HG02759 (cell line): ENCODE results near the gene TIMP3.

Experiments used
- ATAC-seq: cut with Tn5 transposase; IDR thresholded peaks from one replicate; pipeline ENCODE4 v1.9.1; 2021; ENCODE audit warnings: mild to moderate bottlenecking, moderate library complexity; ENCODE audit not compliant: unreplicated experiment

TIMP3 gene

GRCh38 chr22:32805361-32805881, 3.9 kb downstream of the TIMP3 start:
- ATAC-seq: no peak

GRCh38 chr22:32806296-32806695, 4.8 kb downstream of the TIMP3 start:
- ATAC-seq: no peak

- ATAC-seq: no peak
Observed at GRCh38 chr22:32808038-32808445, 6.5 kb downstream of the TIMP3 start.

GRCh38 chr22:32809786-32810554, 8.5 kb downstream of the TIMP3 start:
- no peak for ATAC-seq

GRCh38 chr22:32810555-32811133, 9.1 kb downstream of the TIMP3 start:
- no peak for ATAC-seq

- ATAC-seq: no peak
Observed at GRCh38 chr22:32811788-32812545, 10.5 kb downstream of the TIMP3 start.

- no peak for ATAC-seq
Observed at GRCh38 chr22:32814285-32814860, 12.9 kb downstream of the TIMP3 start.

- ATAC-seq: no peak
Observed at GRCh38 chr22:32815059-32815458, 13.6 kb downstream of the TIMP3 start.

- no peak for ATAC-seq
Observed at GRCh38 chr22:32815943-32816342, 14.4 kb downstream of the TIMP3 start.

- no peak for ATAC-seq
Observed at GRCh38 chr22:32817137-32817730, 15.7 kb downstream of the TIMP3 start.

- no peak for ATAC-seq
Observed at GRCh38 chr22:32818446-32819115, 17.1 kb downstream of the TIMP3 start.

- ATAC-seq: no peak
Observed at GRCh38 chr22:32819120-32819519, 17.6 kb downstream of the TIMP3 start.

GRCh38 chr22:32820131-32821119, 18.9 kb downstream of the TIMP3 start:
- no peak for ATAC-seq

GRCh38 chr22:32822179-32822877, 20.8 kb downstream of the TIMP3 start:
- ATAC-seq: no peak

GRCh38 chr22:32823024-32823730, 21.7 kb downstream of the TIMP3 start:
- no peak for ATAC-seq

- ATAC-seq: no peak
Observed at GRCh38 chr22:32824531-32825312, 23.2 kb downstream of the TIMP3 start.

- ATAC-seq: no peak
Observed at GRCh38 chr22:32826537-32826936, 25.0 kb downstream of the TIMP3 start.
